NCI-H526 treated with DMSO at 0.1 percent for 48 hours (cell line): ENCODE data around the gene IFNL3.
"Not testable (repeated sequence)": the region's sequence is repeated elsewhere in the genome, so short reads cannot be mapped to it uniquely, and the experiment has no call there.

Source experiments
- DNase-seq: peaks from one replicate; lab custom pipeline; 2025; lab: John Stamatoyannopoulos, UW

The IFNL3 gene

DNA sequence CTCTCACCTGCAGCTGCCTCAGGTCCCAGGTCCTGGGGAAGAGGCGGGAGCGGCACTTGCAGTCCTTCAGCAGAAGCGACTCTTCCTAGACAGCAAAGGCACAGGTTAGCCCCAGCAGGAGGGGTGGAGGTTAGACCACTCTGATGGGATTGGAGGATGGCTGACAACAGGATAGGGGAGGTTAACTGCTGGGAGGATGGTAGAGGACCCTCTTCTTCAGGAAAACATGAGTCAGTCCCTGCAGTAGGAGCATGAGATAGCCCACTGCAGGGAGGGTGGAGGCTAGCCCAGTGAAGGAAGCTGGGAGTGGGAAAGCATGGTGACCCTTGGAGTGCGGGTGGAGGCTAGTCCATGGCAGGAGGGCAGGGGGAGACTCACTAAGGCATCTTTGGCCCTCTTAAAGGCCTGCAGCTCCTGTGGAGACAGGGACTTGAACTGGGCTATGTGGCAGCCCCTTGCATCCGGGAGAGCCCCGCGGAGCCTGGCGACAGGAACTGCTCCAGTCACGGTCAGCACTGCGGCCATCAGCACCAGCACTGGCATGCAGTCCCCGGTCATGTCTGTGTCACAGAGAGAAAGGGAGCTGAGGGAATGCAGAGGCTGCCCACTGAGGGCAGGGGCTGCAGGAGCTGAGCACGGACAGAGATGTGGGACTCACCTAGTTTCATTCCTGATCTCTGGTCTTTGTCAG, at the start of gene IFNL3:
Gene IFNL3 (minus strand): TSS at position 597 of the 691 bp plus-strand sequence. CDS start 39 bp downstream, at position 558.
- DNase-seq: not testable (repeated sequence)

DNA sequence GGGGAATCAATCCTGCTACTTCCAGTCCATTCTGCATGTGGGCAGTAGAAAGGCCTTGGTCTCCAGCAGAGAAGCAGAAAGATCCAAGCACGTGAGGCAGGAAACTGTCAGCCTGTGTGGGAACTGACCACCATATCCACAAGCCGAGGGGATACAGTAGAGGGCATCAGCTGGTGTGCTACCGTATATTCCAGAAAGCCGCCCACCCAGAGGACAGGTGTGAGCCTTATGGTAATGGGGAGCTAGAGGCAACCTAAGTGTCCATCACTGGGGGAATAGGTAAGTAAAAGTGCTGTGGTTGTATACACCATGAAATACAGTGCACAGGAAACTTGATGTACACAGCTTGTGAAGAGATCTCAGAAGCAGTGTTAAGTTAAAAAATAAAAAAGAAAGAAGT, 48.6 kb upstream of the IFNL3 start:
- no peak for DNase-seq

DNA sequence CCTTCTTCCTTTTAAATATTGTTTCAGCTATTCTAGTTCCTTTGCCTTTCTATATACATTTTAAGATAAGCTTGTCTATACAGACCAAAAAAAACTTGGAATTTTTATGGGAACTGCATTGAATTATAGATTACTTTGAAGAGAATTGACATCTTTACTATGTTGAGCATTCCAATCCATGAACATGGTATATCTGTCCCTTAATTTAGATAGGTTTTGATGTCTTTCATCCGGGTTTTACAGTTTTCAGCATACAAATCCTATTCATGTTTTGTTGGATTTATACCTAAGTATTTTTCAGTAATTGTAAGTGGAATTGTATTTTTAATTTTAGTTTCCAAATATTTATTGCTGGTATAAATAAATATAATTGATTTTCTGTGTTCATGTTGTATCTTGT, 39.2 kb upstream of the IFNL3 start:
- DNase-seq: no peak

DNA sequence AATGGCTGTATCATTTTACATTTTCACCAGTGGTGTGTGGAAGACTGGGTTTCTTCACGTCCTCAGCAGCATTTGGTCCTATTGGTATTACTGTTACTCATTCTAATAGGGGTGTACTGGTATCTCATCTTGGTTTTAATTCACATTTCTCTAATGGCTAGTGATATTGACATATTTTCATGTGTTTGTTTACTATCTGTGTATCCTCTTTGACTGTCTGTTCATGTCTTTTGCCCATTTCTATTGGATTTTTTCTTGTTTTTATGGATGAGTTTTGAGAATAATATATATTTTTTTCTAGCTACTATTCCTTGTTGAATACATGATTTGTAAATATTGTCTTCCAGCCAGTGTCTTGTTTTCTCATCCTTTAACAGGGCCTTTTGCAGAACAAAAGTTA, 37.2 kb upstream of the IFNL3 start:
- no peak for DNase-seq

DNA sequence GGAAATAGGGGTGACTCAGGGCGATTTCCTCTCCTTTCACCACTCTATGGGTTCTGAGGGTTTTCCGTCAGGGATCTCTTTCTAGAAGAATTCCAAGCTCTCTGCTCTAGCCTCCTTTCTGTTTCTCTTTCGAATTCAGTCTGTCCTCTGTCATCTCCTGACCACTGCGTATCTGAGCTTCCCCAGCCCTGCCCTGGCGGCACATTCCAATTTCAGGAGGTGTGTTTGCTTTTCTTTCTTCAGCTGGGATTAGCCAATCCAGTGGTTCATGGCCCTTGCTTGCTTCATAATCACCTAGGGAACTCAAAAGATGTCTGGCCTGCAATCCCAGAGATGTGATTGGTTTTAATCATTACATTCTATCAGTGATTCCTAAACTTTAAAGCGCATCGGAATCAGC, 32.8 kb upstream of the IFNL3 start:
- DNase-seq: no peak

DNA sequence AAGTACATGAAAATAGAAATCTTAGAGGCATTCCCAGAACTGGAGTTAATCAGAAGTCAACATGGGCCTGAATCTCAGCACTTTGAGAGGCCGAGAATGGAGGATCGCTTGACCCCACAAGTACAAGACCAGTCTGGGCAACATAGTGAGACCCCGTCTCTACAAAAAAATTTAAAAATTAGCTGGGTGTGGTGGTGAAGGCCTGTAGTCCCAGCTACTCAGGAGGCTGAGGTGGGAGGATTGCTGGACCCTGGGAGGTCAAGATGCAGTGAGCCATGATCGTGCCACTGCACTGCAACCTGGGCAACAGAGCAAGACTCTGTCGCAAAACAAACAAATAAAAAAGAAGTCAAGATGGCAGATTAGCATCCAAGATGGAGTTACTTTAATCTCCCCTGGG, 31.9 kb upstream of the IFNL3 start:
- DNase-seq: no peak

DNA sequence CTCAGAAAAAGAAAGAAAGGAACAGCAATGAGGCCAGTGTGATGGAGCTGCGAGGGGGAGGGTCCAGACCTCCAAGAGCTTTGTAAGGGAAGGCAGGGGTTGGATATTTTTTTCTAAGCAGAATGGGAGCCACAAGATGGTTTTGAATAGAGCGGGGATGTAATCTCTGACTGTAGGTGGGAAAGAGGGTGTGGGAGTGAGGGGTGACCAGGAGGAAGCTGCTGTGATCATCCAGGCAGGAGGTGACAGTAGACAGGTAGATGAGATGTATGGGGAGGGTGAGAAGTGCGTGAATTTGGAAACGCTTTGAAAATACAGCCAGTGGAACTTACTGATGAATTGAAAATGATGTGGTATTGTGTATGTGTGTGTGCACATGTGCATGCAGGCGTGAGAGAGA, 30.8 kb upstream of the IFNL3 start:
- DNase-seq: no peak

DNA sequence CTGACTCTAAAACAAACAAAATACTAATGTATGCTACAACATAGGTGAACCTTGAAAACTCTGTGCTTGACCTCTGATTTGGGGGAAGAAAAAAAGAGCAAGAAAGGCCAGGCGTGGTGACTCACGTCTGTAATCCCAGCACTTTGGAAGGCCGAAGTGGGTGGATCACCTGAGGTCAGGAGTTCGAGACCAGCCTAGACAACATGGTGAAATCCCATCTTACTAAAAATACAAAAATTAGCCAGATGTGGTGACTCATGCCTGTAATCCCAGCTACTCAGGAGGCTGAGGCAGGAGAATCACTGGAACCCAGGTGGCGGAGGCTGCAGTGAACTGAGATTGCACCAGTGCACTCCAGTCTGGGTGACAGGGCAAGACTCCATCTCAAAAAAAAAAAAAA, 29.1 kb upstream of the IFNL3 start:
- not testable (repeated sequence) for DNase-seq

DNA sequence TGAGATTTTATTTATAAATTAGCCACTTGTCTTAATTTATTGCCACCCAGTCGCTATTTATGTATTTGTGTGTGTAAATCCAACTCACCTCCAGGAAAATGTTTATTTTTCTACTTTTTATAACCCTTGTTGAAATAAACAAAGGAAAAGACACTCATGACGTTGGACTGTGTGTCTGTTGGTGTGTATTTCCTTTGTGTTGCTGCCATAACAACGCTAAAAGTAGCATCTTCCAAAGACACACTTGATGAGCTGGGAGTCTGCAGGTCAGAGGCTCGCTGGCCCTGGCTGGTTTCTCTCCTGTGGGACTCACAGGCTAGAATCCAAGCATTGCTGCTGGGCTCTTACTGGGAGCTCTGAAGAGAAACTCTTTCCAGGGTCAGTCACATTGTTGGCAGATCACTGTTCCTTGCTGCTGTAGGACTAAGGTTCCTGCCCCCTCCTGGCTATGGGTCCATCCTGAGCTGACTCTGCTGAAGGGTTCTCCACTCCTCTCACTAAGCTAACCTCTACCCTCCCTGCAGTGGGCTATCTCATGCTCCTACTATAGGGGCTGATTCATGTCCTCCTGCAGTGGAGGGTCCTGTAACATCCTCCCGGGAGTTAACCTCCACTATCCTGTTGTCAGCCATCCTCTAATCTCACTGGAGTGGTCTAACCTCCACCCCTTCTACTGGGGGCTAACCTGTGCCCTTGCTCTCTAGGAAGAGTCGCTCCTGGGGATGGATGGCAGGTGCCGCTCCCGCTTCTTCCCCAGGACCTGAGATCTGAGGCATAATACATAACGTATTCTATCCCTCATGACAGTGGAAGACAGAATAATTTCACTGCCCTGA, 25.4 kb upstream of the IFNL3 start:
- no peak for DNase-seq

DNA sequence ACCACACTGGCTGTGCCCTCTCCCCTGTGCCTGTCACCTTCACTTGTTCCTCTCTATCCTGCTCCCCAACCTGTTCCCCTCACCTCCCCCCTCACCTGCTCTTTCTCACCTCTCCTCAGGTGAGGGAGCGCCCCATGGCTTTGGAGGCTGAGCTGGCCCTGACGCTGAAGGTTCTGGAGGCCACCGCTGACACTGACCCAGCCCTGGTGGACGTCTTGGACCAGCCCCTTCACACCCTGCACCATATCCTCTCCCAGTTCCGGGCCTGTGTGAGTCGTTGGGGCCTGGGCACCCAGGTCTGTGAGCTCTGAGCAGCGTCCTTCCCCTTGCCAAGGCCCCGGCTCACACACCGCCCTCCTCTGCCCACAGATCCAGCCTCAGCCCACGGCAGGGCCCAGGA, 24.6 kb upstream of the IFNL3 start:
- DNase-seq: not testable (repeated sequence)

DNA sequence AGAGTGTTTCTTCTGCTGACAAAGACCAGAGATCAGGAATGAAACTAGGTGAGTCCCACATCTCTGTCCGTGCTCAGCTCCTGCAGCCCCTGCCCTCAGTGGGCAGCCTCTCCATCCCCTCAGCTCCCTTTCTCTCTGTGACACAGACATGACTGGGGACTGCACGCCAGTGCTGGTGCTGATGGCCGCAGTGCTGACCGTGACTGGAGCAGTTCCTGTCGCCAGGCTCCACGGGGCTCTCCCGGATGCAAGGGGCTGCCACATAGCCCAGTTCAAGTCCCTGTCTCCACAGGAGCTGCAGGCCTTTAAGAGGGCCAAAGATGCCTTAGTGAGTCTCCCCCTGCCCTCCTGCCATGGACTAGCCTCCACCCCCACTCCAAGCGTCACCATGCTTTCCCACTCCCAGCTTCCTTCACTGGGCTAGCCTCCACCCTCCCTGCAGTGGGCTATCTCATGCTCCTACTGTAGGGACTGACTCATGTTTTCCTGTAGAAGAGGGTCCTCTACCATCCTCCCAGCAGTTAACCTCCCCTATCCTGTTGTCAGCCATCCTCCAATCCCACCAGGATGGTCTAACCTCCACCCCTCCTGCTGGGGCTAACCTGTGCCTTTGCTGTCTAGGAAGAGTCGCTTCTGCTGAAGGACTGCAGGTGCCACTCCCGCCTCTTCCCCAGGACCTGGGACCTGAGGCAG, 23.9 kb upstream of the IFNL3 start:
- not testable (repeated sequence) for DNase-seq

DNA sequence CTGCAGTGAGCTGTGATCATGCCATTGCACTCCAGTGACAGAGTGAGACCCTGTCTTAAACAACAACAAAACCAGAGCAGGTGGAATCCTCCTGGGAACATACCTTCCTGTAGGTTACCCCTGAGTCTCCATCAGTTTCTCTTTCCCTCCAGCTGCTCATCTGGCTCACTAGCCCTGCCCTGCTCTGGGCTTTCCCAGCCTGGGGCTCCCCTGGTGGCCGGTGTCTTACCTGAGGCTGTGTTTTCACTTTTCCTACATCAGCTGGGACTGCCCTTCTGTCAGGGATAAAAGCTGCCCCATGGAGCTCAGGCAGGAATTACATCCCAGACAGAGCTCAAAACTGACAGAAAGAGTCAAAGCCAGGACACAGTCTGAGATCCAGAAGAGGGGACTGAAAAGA, 23.3 kb upstream of the IFNL3 start, which contains the start of gene IFNL2:
Gene IFNL2 (plus strand): TSS at position 312 of the 400 bp plus-strand sequence. CDS start 173 bp downstream, outside the sequence.
- not testable (repeated sequence) for DNase-seq

DNA sequence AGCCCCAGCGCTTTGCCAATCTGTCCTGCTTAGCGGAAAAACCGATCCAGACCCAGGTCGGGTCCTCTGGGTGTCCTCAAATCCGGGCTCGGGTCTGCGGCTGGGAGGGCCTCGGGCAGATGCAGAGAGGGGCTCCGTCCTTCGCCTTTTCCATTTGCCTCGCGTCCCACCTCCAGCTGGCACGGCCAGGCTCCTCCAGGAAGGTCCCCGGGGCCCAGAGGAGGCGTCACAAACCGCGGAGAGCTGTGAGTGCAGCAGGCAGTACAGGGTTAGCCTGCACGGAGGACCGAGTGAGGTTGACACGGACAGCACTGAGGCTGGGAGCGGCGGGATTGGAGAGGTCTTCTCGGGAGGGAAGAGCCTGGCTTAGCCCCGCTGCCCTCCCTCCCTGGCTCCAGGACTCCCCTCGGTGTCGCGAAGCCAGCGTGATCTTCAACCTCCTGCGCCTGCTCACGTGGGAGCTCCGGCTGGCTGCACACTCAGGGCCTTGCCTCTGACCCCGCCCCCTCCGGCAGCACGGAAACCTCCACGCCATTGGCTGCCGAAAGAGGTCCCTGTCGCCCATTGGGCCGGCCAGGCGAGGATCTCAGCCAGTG, 20.6 kb upstream of the IFNL3 start:
- no peak for DNase-seq

DNA sequence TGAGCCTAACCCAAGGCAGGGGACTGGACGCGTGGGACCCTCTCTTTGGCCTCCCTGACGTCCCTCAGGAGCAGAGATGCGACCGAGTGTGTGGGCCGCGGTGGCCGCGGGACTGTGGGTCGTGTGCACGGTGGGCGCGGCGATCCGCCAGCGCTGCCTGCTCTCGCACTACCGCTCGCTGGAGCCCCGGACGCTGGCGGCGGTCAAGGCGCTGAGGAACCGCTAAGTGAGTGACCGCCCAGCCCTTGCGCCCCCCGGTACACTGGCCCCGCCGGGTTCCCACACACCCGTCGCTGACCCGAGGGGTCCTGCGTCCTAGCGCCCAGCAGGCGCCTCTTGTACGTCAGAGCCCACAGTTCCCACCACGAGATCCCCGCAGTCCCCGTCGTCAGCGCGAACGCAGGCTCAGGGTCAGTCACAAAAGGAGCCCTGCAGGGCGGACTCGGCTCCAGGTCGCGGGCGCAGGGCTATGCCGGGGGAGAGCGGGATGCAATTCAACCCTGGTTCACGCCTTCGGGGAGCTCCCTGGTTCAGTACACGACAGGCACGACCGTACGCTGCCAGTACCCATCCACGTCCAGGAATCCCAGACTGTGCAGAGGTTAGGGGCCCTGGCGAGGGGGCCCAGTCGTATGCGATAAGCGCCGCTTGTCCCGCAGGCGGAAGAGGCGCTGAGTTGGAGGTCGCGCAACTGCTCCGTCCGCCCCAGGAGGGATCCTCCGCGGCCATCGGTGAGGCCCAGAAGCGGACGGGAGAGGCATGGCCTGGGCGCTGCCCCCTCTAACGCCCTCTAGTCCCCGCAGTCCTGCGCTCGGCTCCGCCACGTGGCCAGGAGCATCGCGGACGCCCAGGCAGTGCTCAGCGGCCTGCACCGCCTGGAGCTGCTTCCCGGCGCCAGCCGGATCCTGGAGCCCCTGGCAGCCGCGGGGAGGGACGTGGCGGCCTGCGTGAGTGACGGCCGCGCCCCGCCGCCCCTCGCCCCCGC, 19.8 kb upstream of the IFNL3 start:
- DNase-seq: no peak

DNA sequence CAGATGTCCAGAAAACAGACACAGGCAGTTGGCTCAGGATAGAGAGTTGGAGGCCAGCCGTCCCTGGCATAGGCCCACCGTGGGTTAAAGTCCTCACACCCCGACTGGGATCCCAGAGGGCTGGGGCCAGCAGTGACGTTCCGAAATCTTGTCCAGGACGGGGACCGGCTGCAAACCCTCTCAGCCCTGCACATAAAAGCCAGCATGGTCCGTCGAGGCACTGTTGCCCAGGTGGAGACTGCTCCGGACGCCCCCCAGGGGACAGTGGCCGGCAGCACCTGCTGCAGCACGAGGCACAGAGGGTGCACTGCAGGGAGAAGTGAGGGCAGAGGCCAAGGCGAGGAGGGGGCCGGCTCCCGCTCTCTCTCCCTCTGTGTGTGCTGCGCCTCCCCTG, 19.1 kb upstream of the IFNL3 start:
- no peak for DNase-seq

DNA sequence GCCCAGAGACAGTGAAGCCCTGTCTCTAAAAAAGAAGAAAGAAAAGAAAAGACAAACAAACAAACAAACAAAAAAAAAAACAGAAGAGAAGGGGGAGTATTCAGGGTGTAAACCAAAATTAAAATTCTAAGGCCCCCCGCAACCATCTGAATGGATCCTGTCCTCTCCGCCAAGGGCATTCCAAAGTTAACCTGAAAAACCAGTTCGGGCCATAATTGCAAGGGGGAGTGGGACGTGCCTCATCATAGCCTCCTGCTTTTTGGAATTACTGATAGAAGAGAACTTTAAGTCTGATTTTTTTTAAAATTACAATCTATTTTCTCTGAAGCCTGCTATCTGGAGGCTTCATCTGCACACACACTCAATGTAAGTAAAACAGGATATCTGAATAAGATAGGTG, 17.7 kb upstream of the IFNL3 start:
- no peak for DNase-seq

DNA sequence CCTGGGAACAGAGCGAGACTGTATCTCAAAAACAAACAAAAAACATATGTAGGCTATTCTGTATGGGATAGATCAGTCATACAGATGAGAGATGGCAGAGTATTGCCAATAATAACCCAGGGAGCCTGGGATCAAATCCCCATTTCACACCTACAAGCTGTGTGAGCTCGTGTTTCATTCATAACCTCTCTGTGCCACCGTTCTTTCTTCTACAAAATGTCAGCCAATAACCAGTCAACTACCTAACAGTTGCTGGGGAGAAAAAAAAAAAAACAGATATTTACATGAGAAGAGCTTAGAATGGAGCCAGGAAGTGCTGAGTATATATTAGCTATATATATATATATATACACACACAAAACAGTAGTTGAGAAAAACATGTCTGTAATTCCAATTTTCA, 16.9 kb upstream of the IFNL3 start:
- no peak for DNase-seq

DNA sequence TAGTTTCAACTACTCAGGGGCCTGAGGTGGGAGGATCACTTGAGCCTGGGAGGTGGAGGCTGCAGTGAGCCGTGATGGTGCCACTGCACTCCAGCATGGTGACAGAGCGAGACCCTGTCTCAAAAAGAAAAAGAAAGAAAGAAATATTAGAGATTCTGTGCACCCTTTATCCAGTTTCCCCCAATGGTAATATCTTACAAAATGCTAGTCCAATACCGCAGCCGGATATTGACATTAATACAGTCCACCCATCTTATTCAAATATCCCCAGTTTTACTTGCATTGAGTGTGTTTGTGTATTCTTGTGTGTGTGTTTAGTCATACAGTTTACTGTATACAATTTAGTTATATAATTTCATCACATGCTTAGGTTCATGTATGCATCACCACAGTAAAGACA, 12.4 kb upstream of the IFNL3 start:
- no peak for DNase-seq

DNA sequence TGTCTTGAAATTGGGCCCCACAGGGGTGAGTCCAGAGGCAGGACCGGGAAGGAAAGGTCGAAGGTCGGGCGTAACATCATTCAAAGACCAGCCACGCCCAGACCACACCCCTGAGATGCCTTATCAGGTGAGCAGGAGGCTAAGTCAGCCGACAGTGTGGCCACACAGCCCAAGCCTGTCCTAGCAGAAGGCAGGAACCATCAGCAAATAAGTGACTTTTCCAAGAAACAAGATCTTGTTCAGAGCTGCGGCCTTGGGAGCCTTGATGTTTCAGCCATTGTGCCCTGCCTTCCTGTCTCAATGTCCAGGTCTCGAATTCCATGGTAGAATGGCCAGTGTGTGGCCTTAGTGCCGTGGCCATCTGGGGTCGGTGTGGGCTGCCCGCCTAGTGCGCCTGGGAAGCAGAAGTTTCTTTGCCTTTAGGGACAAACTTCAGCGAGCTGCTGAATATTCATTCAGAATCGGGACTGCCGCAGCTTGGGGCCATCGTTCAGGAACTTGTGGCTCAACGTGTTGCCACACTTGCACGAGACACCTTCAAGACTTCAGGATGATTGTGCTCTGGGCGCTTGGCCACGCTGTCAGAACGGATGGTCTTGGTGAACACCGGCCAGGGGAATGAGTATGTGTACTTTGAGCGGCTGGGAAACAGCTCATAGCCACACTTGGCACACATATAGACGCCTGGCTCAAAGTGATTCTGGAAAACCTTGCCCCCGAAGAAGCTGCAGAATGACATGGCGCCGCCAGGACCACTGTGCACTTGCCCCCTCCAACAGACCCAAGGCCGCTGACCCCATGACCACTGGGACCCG, 9.9 kb upstream of the IFNL3 start:
- no peak for DNase-seq
